ENCODE data around the gene ZNF138. TPM values are rescaled to one million over a fixed set of nuclear protein-coding genes. Genes with fewer than 3 reads are reported as not detected.

ZNF138 gene
- total RNA-seq, 3 donors from 2014 or later = 10.6 to 40.8 (median 31.1) TPM

- no peak for TF ChIP-seq POLR2AphosphoS5 (IDR thresholded peaks at IDR 0.05)
- TF ChIP-seq POLR2A (IDR thresholded peaks at IDR 0.05) = no peak
- no peak for TF ChIP-seq CTCF (IDR thresholded peaks at IDR 0.05)
- Histone ChIP-seq H3K27ac (no peak overlapping the region), H3K9me3 (peaks cover 0 to 2% of the 10 kb centered on the region in 2 donors), H3K4me3 (no peak overlapping the region), H3K36me3 (no peaks in the 10 kb centered on the region), H3K27me3 (no peaks in the 10 kb centered on the region), H3K4me1 (no peaks in the 10 kb centered on the region)
- DNase-seq (ENCODE audit: low spot score in 2 of 2) = peak in 1 of 2 donors; percentile 13
- intact Hi-C loops (cut with DNase I; ENCODE audit: low total_unique reads) = no loop called here
Measured at GRCh38 chr7:64879800-64880199, 85.6 kb downstream of the ZNF138 start.

DNA sequence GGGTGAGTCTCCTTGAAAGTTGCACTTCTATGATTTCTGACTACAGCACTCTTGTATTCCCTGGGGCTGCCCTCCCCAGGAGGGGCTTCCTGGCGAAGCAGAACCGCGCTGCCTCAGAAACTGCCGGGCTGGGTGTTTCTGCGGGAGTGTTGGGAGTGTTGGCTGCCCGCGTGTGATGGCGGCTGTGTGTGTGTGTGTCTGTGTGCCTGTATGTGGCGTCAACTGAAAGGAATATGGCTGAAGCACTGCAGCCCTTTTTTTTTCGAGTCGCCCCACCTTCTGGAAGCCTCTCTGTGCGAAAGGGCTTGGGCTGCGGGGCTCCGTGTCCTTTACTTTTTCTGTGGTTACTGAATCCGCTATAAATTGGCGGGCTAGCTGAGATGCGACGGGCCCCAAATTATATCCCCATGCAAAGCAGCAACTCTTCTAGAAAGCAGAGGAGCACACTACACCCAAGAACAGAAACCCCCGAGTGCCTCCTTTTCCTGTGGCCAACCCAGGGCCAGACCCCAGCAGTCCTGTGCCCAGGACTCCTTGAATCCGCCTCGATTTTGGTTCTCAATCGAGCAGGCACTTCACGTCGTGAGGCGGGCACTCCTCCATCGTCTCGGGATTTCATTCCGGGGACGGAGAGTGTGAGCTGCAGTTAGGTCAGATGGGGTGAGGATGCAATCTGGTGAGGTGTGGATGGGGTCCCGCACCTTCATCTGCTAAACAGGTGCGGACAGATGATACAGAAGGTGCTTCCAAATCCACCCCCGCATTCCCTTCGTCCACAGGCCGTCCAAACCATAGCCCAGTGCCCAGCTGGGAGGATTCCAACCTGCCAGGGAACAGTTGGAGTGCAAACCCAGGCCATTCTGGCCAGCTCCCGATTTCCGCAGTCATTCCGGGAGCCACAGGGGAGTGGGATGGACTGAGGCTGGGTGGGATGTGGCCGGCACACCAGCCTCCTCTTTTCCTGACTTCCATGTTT, 86.4 kb downstream of the ZNF138 start:
- Histone ChIP-seq H3K36me3 (no peaks in the 10 kb centered on the region), H3K9me3 (no peaks in the 10 kb centered on the region), H3K27ac (no peak overlapping the region), H3K27me3 (no peaks in the 10 kb centered on the region), H3K4me1 (no peaks in the 10 kb centered on the region), H3K4me3 (no peak overlapping the region)
- DNase-seq (ENCODE audit: low spot score in 2 of 2) = peak in 1 of 2 donors; percentile 11
- TF ChIP-seq CTCF (IDR thresholded peaks at IDR 0.05) (no peak), POLR2AphosphoS5 (IDR thresholded peaks at IDR 0.05) (no peak), POLR2A (IDR thresholded peaks at IDR 0.05) (no peak)
- intact Hi-C loops (cut with DNase I; ENCODE audit: low total_unique reads) = no loop called here

DNA sequence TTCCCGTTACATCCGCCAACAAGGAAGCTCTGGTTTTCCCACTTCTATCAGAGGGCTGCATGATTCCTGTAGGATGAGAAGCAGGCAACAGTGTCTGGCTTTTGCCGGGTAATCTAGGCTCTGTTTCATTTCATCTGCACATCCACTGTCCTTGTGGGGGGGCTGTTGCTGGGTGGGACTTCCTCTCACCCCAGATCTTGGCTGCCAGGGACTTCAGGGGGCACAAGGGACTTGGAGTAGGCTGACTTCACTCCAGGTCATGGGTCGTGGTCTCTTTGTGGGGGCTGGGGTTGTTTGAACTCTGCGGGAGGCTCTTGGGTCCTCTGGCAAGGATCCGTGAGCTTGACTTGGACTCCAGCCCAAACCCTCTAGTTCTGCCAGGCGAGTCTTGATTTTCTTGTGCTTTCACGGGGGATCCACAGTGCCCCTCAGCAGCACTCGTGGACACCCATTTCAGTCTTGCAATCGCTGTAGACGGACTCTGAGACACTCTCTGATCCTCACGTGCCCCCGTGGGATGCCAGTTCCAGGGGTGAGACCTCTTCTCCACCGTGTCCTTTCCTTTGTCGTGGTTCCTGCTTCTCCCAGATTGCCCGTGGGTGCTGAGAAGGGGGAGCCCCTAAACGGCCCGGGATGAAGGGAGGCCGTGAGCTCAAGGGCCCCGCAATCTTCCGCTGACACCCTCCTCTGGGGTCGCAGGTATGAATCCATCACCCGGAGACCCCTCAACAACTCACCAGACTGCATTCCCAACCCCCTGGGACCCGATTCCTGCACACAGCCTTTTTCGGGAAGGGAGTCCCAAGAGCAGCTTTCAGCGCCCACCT, 87.4 kb downstream of the ZNF138 start:
- H3K4me1 ChIP-seq = no peaks in the 10 kb centered on the region
- H3K9me3 ChIP-seq = no peaks in the 10 kb centered on the region
- H3K27ac ChIP-seq = peak overlapping the region in 1 of 2 donors; percentile 54
- H3K36me3 ChIP-seq = no peaks in the 10 kb centered on the region
- DNase-seq (ENCODE audit: low spot score in 2 of 2) = peak in 1 of 2 donors; percentile 14
- peak overlapping the region; percentile 37 to 70 (median 59) for H3K4me3 ChIP-seq
- intact Hi-C loops (cut with DNase I; ENCODE audit: low total_unique reads) = no loop called here
- TF ChIP-seq CTCF (IDR thresholded peaks at IDR 0.05) = no peak
- no peak for TF ChIP-seq POLR2AphosphoS5 (IDR thresholded peaks at IDR 0.05)
- no peak for TF ChIP-seq POLR2A (IDR thresholded peaks at IDR 0.05)
- H3K27me3 ChIP-seq = no peaks in the 10 kb centered on the region

DNA sequence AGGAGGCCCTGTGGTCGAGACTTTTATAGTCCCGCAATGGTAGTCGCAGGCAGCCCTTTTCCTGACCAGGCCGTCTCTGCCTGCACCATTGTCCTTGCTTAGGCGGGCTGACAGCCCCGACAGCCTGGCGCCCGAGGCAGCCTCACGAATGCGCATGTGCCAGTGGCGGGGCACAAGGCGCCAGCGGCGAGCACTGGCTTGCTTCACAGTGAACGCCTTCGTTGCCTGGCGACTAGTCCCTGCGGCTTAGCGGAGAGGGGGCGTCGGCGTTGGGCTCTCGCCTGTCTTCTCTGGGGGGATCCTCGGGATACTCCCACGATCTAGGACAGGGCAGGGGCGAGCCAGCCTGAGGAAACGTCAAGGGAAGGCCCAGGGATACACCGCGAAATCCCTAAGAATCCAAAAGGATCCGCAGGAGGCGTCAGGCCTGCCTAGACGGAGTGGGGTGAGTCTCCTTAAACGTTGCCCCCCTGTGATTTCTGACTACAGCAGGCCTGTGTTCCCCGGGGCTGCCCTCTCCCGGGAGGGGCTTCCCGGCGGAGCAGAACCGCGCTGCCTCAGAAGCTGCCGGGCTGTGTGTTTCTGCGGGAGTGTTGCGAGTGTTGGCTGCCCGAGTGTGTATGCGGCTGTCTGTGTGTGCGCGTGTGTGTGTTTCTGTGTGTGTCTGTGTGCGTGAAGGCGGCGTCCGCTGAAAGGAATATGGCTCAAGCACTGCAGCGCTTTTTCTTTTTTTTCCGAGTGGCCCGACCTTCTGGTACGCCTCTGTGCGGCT, 88.3 kb downstream of the ZNF138 start:
- peak overlapping the region; percentile 38 to 54 for H3K27ac ChIP-seq
- H3K4me3 ChIP-seq = peak overlapping the region; percentile 37 to 70 (median 59)
- TF ChIP-seq POLR2A (IDR thresholded peaks at IDR 0.05) (no peak), POLR2AphosphoS5 (IDR thresholded peaks at IDR 0.05) (peak in 1 of 3 donors; percentile 10), CTCF (IDR thresholded peaks at IDR 0.05) (no peak)
- no peaks in the 10 kb centered on the region for H3K9me3 ChIP-seq
- H3K27me3 ChIP-seq = no peaks in the 10 kb centered on the region
- DNase-seq (ENCODE audit: low spot score in 2 of 2) = peak; percentile 47 to 70
- intact Hi-C loops (cut with DNase I; ENCODE audit: low total_unique reads) = no loop called here
- no peaks in the 10 kb centered on the region for H3K36me3 ChIP-seq
- no peaks in the 10 kb centered on the region for H3K4me1 ChIP-seq

Other genes with a start within 250 kb of the ZNF138 start
- 10 to 100 TPM; 16.2 to 50.3 (median 34.1) TPM for gene ZNF680, start 231.4 kb upstream of the ZNF138 start, total RNA-seq
- gene ZNF107, start 128.3 kb upstream of the ZNF138 start, total RNA-seq = 10 to 100 TPM in 2 of 3 donors, 1 to 10 TPM in 1; 3.7 to 72.7 (median 33.1) TPM
- 10 to 100 TPM in 2 of 3 donors, 1 to 10 TPM in 1; 6.9 to 21.7 (median 18.0) TPM for gene ZNF273, start 108.8 kb downstream of the ZNF138 start, total RNA-seq
- gene ZNF117, start 196.6 kb downstream of the ZNF138 start, total RNA-seq = 10 to 100 TPM; 37.4 to 49.1 (median 43.6) TPM
- 10 to 100 TPM; 52.4 to 92.8 (median 66.9) TPM for gene ERV3-1, start 212.3 kb downstream of the ZNF138 start, total RNA-seq